HL-60 (cell line): Measurements from ENCODE around the gene PRKCG.

ENCODE experiments used
- DNase-seq, 2 experiments: peaks; one replicate each; pipeline ENCODE4 v3.0.0-alpha.2; 2010 to 2020; ENCODE audit warnings: low read depth in 1 of 2, low spot score in 1 of 2
- H3K27ac ChIP-seq: fragments of 250-450 bp; sonication (Bioruptor Pico); replicated peaks from 2 replicates; pipeline ENCODE4 v1.5.1; 2020; ENCODE audit warnings: mild to moderate bottlenecking, moderate library complexity
- H3K27me3 ChIP-seq: fragments of 250-450 bp; sonication (Bioruptor Pico); 2 replicates; pipeline ENCODE4 v1.5.1; 2021; ENCODE audit warnings: mild to moderate bottlenecking, moderate library complexity; ENCODE audit not compliant: insufficient read depth, poor library complexity, severe bottlenecking
- H3K4me3 ChIP-seq: replicated peaks from 2 replicates; pipeline ENCODE4 v1.5.1; 2011; ENCODE audit warnings: mild to moderate bottlenecking, control low read depth, low read length; ENCODE audit not compliant: insufficient read depth
- GABPA ChIP-seq: IDR thresholded peaks from 2 replicates; pipeline ENCODE4 v1.6.1; 2012; ENCODE audit warnings: low read depth
- POLR2AphosphoS5 ChIP-seq: IDR thresholded peaks from 2 replicates; pipeline ENCODE4 v1.6.1; 2012; ENCODE audit warnings: low read depth
- SPI1 ChIP-seq: IDR thresholded peaks from 2 replicates; pipeline ENCODE4 v1.6.1; 2012; ENCODE audit warnings: low read depth, mild to moderate bottlenecking, borderline replicate concordance
- TF ChIP-seq, protein P1 (sequence below): IDR thresholded peaks from one replicate; pipeline ENCODE4 v1.5.1; 2011; ENCODE audit warnings: low read length, control low read depth, inconsistent platforms; ENCODE audit not compliant: insufficient read depth
- TF ChIP-seq, protein P2 (sequence below): IDR thresholded peaks from 2 replicates; pipeline ENCODE4 v1.6.1; 2012; ENCODE audit warnings: low read depth; ENCODE audit not compliant: insufficient replicate concordance

The PRKCG gene

DNA sequence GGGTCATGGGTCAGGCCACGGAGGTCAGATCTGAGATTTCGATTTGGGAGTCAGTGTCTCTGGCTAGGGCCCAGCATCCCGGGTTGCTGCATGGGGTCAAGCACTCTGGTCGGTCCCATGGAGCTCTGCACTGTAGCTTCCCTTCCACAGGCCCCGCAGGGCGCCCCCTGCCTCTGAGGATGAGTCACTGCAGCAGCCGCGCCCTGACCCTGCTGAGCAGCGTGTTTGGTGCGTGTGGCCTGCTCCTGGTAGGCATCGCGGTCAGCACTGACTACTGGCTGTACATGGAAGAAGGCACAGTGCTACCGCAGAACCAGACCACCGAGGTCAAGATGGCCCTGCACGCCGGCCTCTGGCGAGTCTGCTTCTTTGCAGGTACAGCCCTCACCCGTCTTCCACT is 30.7 kb downstream of the PRKCG start:
- no peak overlapping the region for H3K4me3 ChIP-seq
- TF ChIP-seq, protein P1, sequence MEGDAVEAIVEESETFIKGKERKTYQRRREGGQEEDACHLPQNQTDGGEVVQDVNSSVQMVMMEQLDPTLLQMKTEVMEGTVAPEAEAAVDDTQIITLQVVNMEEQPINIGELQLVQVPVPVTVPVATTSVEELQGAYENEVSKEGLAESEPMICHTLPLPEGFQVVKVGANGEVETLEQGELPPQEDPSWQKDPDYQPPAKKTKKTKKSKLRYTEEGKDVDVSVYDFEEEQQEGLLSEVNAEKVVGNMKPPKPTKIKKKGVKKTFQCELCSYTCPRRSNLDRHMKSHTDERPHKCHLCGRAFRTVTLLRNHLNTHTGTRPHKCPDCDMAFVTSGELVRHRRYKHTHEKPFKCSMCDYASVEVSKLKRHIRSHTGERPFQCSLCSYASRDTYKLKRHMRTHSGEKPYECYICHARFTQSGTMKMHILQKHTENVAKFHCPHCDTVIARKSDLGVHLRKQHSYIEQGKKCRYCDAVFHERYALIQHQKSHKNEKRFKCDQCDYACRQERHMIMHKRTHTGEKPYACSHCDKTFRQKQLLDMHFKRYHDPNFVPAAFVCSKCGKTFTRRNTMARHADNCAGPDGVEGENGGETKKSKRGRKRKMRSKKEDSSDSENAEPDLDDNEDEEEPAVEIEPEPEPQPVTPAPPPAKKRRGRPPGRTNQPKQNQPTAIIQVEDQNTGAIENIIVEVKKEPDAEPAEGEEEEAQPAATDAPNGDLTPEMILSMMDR: no peak
- TF ChIP-seq GABPA: no peak
- TF ChIP-seq, protein P2, sequence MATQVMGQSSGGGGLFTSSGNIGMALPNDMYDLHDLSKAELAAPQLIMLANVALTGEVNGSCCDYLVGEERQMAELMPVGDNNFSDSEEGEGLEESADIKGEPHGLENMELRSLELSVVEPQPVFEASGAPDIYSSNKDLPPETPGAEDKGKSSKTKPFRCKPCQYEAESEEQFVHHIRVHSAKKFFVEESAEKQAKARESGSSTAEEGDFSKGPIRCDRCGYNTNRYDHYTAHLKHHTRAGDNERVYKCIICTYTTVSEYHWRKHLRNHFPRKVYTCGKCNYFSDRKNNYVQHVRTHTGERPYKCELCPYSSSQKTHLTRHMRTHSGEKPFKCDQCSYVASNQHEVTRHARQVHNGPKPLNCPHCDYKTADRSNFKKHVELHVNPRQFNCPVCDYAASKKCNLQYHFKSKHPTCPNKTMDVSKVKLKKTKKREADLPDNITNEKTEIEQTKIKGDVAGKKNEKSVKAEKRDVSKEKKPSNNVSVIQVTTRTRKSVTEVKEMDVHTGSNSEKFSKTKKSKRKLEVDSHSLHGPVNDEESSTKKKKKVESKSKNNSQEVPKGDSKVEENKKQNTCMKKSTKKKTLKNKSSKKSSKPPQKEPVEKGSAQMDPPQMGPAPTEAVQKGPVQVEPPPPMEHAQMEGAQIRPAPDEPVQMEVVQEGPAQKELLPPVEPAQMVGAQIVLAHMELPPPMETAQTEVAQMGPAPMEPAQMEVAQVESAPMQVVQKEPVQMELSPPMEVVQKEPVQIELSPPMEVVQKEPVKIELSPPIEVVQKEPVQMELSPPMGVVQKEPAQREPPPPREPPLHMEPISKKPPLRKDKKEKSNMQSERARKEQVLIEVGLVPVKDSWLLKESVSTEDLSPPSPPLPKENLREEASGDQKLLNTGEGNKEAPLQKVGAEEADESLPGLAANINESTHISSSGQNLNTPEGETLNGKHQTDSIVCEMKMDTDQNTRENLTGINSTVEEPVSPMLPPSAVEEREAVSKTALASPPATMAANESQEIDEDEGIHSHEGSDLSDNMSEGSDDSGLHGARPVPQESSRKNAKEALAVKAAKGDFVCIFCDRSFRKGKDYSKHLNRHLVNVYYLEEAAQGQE: no peak
- TF ChIP-seq POLR2AphosphoS5: no peak
- no peak for TF ChIP-seq SPI1
- DNase-seq: no peak
- H3K27ac ChIP-seq: no peak overlapping the region
- peaks cover 36% of the 10 kb centered on the region for H3K27me3 ChIP-seq

DNA sequence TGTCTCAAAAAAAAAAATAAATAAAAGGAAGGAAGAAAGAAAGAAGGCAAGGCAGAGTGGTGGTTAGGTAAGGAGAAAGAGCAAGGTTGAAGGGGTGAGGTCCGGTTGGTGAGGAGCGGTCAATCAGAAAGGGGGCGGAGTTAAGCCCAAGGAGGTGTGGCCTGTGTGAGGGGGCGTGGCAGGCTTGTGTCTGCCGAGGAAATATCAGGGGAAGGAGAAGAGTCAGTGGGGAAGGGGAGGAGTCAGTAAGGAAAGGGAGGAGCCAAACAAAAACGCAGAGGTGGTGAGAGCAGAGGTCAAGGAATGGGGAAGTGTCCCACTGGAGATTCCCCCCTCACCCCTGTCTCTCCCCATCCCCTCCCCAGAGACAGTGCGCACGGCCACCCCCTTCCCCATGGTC is 33.0 kb downstream of the PRKCG start:
- no peak overlapping the region for H3K4me3 ChIP-seq
- no peak for DNase-seq
- H3K27ac ChIP-seq: no peak overlapping the region
- H3K27me3 ChIP-seq: peaks cover 16% of the 10 kb centered on the region
- no peak for TF ChIP-seq GABPA
- TF ChIP-seq, protein P1: no peak
- TF ChIP-seq POLR2AphosphoS5: no peak
- TF ChIP-seq SPI1: no peak

DNA sequence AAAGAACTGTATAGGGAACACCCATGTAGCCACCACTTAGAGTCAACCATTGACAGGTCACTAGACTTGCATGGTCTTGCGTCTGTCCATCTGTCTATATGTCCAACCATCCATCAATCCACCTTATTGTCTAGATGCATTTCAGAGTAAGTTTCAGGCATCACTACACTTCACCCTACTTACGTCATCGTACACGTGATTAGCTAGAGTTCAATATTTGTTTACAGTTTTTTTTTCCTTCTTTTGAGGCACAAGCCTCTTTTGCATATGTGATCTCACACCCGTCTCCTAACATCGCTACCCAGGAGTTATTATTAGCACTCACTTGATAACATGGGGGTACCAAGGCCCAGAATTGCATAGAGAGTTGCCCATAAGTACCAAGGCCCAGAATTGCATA is 34.0 kb downstream of the PRKCG start:
- Histone ChIP-seq H3K27ac (no peak overlapping the region), H3K4me3 (no peak overlapping the region), H3K27me3 (peaks cover 7% of the 10 kb centered on the region)
- DNase-seq: no peak
- no peak for TF ChIP-seq GABPA
- TF ChIP-seq, protein P2: no peak
- TF ChIP-seq SPI1: no peak
- TF ChIP-seq POLR2AphosphoS5: no peak
- TF ChIP-seq, protein P1: no peak

DNA sequence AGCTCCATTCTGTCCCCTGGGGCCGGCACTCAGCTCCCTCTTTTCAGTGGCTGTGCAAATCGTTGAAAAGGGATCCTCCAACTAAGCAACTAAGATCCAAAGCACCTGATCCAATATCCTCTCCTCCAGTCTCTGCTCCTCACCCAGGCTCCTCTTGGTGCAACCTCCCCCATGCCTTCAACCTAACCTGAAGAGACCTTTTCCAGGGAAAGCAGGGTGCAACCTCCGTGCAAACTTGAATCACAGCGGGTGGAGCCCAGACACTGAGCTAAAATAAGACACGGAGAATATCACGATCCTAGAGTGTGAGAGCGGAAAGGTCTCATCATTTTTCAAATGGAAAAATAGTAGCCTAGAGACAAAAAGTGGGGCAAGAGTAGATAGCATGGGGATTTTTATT is 35.4 kb downstream of the PRKCG start:
- TF ChIP-seq GABPA: no peak
- TF ChIP-seq, protein P1: no peak
- no peak for TF ChIP-seq POLR2AphosphoS5
- TF ChIP-seq SPI1: no peak

More for the DNA sequence above, 35.4 kb downstream of the PRKCG start:
- peaks cover 2% of the 10 kb centered on the region for H3K27me3 ChIP-seq
- no peak for DNase-seq
- no peak overlapping the region for H3K27ac ChIP-seq
- H3K4me3 ChIP-seq: no peak overlapping the region
